ENCODE measurements around the gene LINC00237.

The LINC00237 gene

DNA sequence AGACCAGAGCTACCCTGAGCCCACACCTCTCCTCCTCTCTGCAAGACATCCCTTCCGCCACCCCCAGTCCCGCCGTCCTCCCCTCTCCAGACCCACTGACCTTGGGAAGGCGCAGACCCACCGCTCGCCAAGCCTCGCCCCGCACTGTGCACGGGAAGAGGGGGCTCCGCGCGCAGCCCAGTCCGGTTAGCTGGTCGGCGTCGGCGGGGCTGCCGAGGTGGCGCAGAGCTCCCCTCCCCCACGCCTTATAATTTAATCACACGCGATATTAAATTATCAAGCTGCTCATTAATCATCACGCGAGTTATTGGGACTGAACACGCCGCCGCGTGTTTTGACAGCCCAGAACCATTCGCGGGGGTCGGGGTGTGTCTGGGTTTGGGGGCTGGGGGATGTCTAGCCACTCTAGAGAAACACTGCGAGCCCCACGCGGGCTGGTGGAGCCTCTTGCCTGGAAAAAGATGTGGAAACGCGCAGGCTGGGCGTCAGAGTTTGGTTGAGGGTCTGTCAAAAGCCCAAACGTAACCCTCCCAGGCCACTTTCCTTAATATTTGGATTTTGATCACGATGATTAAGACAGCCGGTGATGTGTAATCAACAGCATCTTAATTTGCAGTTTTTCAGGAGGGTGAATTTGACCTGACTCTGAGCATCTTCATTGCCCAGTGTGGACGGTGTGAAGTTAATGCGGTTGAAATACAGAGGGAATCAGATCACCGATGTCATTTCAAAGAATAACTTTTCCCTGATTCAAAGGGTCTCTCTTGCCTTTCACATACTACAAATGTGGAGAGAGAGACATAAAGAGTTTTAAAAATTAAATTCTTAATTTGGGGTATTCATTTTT is at the start of gene LINC00237:
LINC00237 (minus strand) TSS at position 188 of the 847 bp plus-strand sequence.
- FAIRE-seq, result no peak

DNA sequence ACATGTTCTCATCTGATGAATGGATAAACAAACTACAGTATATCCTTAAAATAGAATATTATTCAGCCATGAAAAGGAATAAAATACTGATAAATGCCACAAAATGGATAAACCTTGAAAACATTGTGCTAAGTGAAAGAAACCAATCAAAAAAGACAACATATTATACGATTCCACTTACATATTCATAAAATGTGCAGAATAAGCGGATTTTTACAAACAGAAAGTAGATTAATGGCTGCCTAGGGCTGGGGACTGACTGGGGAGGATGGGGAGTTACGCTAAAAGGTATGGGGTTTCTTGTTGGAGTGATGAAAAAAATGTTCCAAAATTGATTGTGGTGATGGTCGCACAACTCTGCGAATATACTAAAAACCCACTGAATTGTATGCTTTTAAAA is 49.1 kb upstream of the LINC00237 start:
- no peak for FAIRE-seq

DNA sequence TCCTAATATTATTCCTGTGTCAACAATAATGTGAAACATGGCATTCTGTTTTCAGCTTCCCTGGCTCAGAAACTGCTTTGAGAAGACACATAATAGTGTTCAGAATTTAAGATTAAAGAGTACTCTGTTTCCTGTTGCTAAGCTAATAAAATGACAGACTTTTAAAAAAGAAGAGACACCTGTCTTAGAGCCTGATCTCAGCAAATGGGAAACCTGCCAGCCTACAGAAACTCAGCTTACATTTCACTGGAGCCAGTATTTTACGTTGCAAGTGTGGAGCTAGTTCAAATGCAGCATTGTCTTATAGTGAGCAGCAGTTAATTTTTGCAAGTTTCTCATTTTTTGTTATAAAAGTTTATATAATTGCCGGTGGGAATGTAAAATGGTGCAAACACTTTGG is 48.5 kb upstream of the LINC00237 start:
- no peak for FAIRE-seq

DNA sequence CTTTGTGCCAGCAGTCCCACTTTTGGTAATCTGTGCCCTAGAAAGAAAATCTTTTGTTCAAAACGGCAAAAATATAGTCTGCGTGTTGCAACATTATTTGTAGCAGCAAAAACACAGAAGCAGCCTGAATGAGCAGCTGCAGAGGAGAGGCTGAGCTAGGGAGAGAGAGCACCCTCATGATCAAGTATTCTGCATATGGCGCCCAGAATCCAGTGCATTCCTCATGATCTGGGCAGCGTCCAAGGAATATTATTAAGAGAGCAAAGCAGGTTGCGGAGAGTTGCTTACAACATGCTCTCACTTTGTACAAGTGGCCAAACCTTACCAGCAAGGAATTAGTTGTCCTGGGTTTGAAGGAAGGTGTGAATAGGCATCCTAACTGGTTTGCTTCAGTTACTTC is 45.6 kb upstream of the LINC00237 start:
- no peak for FAIRE-seq

DNA sequence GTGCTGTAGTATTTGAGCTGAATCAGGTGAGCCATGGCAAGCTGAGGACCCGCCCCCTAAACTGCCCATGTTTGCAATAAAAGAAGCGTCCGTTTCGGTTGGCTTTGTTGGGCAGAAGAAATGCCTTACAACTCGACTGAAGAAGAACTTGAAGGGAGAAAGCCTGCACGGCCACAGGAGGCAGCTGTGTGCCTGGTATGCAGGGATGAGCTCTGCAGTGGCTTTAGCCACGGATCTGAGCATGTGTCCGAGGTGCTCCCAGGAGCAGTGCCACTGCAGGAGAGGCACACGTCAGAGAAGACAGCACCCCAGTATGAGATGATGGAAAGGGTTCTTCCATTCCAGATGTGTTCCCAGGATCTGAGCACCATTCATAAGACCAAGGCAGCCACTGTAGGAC is 43.2 kb upstream of the LINC00237 start:
- FAIRE-seq, result no peak

DNA sequence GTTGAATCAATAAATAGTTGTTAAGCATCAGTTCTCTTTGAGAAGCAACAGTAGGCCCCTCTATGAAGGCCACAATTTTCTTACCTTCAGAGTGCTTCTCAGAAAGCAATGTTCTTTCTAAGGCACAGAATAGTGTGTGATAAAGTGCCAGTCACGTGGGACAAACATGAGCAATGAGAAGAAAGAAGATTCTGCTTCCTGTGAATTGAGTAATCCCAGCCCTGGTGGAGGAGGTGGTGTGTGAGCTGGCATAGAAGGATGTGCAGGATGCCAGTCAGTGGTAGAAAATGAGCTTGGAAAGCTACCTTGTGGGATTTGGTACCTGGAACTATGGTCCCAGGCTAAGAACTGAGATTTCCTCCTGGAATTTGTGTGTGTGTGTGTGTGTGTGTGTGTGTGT is 41.4 kb upstream of the LINC00237 start:
- FAIRE-seq, result no peak

GRCh38 chr20:21146215-21146614 is 40.1 kb upstream of the LINC00237 start:
- FAIRE-seq, result no peak

DNA sequence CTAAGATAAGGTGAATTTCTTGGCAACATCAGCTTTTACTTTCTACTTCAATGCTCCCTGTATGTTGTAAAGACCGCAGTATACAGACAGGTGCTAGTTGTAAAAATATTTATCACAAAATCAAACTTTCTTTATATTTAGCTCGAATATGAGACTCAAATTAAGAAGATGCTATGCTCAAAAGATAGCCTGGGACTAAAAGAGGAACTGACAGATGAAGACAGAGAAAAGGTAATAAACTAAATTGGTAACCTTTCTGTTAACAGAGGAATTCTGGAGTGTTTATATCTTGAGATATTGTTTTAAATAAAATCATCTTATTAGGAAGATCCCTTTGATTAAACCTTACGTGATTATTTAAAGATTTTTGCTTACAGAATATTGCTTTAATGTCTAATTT is 39.3 kb upstream of the LINC00237 start:
- FAIRE-seq, result no peak

GRCh38 chr20:21143194-21143890 is 37.2 kb upstream of the LINC00237 start:
- FAIRE-seq, result no peak

DNA sequence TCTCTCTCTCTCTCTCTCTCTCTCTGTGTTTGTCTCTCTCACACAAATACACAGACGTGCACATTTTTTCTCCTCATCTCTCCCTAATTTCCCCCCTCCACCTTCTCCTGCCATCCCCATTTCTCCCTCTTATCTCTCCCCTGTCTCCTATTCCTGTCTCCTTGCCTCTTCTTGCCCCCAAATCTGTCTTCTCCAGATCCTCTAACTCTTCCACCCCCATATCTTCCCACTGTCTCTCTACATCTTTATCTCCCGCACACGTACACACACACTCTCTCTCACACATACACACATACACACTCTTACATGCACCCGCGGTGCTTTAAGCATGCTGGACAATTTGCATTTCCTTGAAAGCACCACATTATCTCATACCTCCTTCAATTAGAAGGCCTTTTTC is 35.7 kb upstream of the LINC00237 start:
- FAIRE-seq, result no peak

GRCh38 chr20:21139881-21140566 is 33.9 kb upstream of the LINC00237 start:
- FAIRE-seq, result no peak

DNA sequence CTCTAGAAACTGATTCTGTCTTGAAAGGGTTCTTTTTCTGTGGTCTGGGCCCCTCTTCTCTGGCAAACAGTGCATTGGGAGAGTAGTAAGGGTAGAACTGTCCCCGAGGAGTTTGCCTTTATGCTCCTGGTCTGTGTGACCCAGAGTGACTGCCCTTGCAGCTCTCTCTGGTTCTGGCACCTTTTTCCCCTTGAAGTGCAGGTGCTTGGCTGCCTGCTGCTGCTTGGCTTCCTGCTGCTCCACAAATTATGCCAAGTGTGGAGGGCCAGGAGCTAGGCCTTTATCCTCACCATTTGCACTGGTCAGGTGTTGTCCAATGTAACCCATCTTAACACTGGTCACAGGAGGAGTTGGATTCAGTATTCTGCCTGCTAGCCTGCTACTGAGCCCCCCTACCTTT is 30.9 kb upstream of the LINC00237 start:
- no peak for FAIRE-seq

DNA sequence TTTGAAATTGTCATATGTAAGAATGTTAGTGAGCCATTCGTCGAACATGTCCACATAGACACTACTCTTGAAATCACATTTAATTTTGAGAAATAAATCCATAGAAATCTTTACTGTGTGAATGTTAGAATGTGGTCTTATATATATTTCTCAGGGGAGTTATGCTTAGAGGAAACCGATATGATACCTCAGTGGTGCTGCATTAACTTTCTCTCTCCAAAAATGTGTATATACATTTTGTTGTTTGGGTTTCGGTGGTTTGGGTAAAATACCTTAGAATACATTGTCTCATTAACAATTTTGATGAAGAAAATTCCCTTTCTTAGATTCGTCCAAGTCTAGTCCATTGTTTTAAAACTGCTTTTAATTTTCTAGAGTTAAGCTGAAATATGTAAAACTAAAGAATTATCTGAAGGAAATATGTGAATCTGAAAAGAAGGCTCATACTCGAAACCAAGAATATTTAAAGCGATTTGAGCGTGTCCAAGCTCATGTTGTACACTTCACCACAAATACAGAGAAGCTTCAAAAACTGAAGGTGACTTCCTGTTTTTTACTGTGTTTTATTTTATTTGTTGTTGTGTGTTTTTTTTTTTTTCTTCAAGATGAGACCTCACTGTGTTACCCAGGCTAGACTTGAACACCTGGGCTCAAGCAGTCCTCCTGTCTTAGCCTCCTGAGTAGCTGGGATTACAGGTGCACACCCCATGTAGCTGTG is 30.0 kb upstream of the LINC00237 start:
- no peak for FAIRE-seq

GRCh38 chr20:21134883-21135493 is 28.8 kb upstream of the LINC00237 start:
- no peak for FAIRE-seq

GRCh38 chr20:21133917-21134622 is 27.9 kb upstream of the LINC00237 start:
- FAIRE-seq, result no peak

GRCh38 chr20:21133404-21133803 is 27.2 kb upstream of the LINC00237 start:
- FAIRE-seq, result no peak

GRCh38 chr20:21129861-21130260 is 23.7 kb upstream of the LINC00237 start:
- FAIRE-seq, result no peak

DNA sequence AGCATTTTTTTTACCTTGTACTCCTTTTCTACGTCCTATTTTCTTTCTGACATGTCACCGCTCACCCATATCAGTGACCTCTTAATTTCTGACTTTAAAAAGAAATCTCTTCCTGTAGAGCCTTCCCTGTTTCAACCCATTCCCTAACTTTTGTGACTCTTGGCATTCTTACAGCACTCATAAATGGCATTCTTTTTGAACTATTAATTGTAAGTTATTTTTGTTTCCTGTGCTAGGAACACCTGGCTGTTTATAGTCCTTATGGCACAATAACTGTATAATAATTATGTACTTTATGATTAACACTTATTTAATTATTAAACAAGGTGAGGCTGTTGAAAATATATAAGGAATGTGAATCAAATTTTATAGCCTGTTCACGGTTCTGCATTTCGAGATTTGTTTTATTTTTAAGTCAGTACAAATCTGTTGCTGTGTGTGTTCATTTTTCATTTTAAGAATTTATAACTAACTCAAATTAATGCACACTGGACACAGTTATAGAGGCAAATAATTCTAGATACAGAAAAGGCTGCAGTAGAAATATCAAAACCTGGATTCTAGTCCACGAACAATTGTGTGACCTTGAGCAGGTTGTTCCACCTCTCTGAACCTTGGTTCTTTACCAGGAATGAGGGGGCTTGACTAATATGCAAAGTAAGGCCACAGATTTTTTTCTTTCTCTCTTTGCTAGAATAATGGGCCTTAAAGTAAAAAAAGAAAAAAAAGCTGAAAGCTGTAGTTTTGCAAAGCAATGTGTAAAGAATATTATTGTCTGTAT is 21.2 kb upstream of the LINC00237 start:
- peak; percentile 76 for FAIRE-seq

- FAIRE-seq, result no peak
These were observed 20.4 kb upstream of the LINC00237 start for GRCh38 chr20:21126581-21126870.

- no peak for FAIRE-seq
These were observed 19.9 kb upstream of the LINC00237 start, which contains the start of gene KIZ for GRCh38 chr20:21125849-21126580. KIZ (plus strand) TSS chr20:21126082; CDS start chr20:21126116, 34 bp downstream.

Measured in islet of Langerhans (tissue), 1 donor.